Progenitor cell of endocrine pancreas (in vitro differentiated cells): ENCODE results near the gene RAD51D. TPM values are rescaled to one million over a fixed set of nuclear protein-coding genes. Genes with fewer than 3 reads are reported as not detected.

ENCODE experiments used
- DNase-seq: peaks from one replicate; pipeline ENCODE4 v3.0.0; 2021; ENCODE audit warnings: low spot score; ENCODE audit not compliant: unreplicated experiment
- H3K27ac Mint-ChIP-seq: 2 replicates; pipeline ENCODE4 v1.8.0; 2021; ENCODE audit warnings: mild to moderate bottlenecking, moderate library complexity, mixed read lengths
- H3K27me3 Mint-ChIP-seq: 2 replicates; pipeline ENCODE4 v1.8.0; 2021; ENCODE audit warnings: mixed read lengths
- H3K36me3 Mint-ChIP-seq: 2 replicates; pipeline ENCODE4 v1.8.0; 2022; ENCODE audit warnings: mixed read lengths; ENCODE audit not compliant: insufficient read depth
- H3K4me1 Mint-ChIP-seq: 2 replicates; pipeline ENCODE4 v1.8.0; 2021; ENCODE audit warnings: low read depth, mixed read lengths
- H3K4me3 Mint-ChIP-seq: 2 replicates; pipeline ENCODE4 v1.8.0; 2021; ENCODE audit warnings: low read depth, mild to moderate bottlenecking, moderate library complexity, mixed read lengths
- H3K9me3 Mint-ChIP-seq: 2 replicates; pipeline ENCODE4 v1.8.0; 2021; ENCODE audit warnings: low read depth, mixed read lengths
- CTCF ChIP-seq: fragments of 200-600 bp; sonication (generic); IDR thresholded peaks from one replicate; pipeline ENCODE4 v1.5.0; 2021; ENCODE audit warnings: antibody characterized with exemption, mild to moderate bottlenecking; ENCODE audit not compliant: unreplicated experiment
- total RNA-seq: library from RNA; stranded (reverse); gene quantifications from 2 replicates; pipeline ENCODE4 v1.2.1, GENCODE V29; 2021

Gene RAD51D
- total RNA-seq, 1 donor from 2014 or later: 16.0 TPM

- no peaks in the 10 kb centered on the region for H3K36me3 Mint-ChIP-seq
- no peaks in the 10 kb centered on the region for H3K9me3 Mint-ChIP-seq
- no peaks in the 10 kb centered on the region for H3K27me3 Mint-ChIP-seq
- H3K4me1 Mint-ChIP-seq: peaks cover 54% of the 10 kb centered on the region
- no peak for DNase-seq
- H3K4me3 Mint-ChIP-seq: peak overlapping the region; percentile 46
- TF ChIP-seq CTCF: no peak
- H3K27ac Mint-ChIP-seq: peak overlapping the region; percentile 91
Measured at GRCh38 chr17:35074711-35075707, 44.7 kb downstream of the RAD51D start.

GRCh38 chr17:35073991-35074627 lies 45.6 kb downstream of the RAD51D start:
- DNase-seq: no peak
- peak overlapping the region; percentile 46 for H3K4me3 Mint-ChIP-seq
- no peaks in the 10 kb centered on the region for H3K36me3 Mint-ChIP-seq
- peak overlapping the region; percentile 91 for H3K27ac Mint-ChIP-seq
- TF ChIP-seq CTCF: no peak
- H3K27me3 Mint-ChIP-seq: no peaks in the 10 kb centered on the region
- H3K9me3 Mint-ChIP-seq: no peaks in the 10 kb centered on the region
- H3K4me1 Mint-ChIP-seq: peaks cover 55% of the 10 kb centered on the region

GRCh38 chr17:35073183-35073790 lies 46.4 kb downstream of the RAD51D start:
- no peak for TF ChIP-seq CTCF
- no peaks in the 10 kb centered on the region for H3K27me3 Mint-ChIP-seq
- peak overlapping the region; percentile 56 for H3K27ac Mint-ChIP-seq
- H3K36me3 Mint-ChIP-seq: no peaks in the 10 kb centered on the region
- peaks cover 61% of the 10 kb centered on the region for H3K4me1 Mint-ChIP-seq
- H3K9me3 Mint-ChIP-seq: no peaks in the 10 kb centered on the region
- no peak for DNase-seq
- H3K4me3 Mint-ChIP-seq: no peak overlapping the region

DNA sequence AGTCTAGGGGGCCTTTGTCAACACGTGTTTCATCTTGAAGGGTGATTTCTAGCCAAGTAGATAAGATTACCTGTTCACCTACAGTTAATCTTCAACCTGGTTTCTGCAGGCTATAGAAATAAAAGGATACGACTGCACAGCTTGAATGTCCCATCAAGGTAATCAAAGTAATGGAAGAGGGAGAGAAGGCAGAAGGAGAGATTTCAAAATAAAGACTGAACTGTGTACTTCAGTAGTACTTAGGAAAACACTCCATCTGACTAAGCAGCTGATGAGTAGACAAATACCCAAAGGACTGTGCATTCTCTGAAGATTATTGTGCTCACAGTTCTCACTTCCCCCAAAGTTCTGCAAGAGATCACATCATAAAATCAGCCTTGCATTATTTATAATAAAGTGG lies 50.3 kb downstream of the RAD51D start:
- Mint-ChIP-seq H3K27ac (peak overlapping the region; percentile 43), H3K36me3 (no peaks in the 10 kb centered on the region), H3K27me3 (no peaks in the 10 kb centered on the region), H3K4me1 (peaks cover 55% of the 10 kb centered on the region), H3K4me3 (peak overlapping the region; percentile 4), H3K9me3 (no peaks in the 10 kb centered on the region)
- TF ChIP-seq CTCF: no peak
- DNase-seq: no peak

- no peaks in the 10 kb centered on the region for H3K36me3 Mint-ChIP-seq
- H3K4me1 Mint-ChIP-seq: peaks cover 55% of the 10 kb centered on the region
- TF ChIP-seq CTCF: no peak
- no peaks in the 10 kb centered on the region for H3K9me3 Mint-ChIP-seq
- no peak overlapping the region for H3K27ac Mint-ChIP-seq
- H3K4me3 Mint-ChIP-seq: no peak overlapping the region
- no peak for DNase-seq
- H3K27me3 Mint-ChIP-seq: no peaks in the 10 kb centered on the region
Measured at GRCh38 chr17:35068249-35068648, 51.4 kb downstream of the RAD51D start.
